ENCODE data around the gene SMIM14.
"Not testable (repeated sequence)": the region's sequence is repeated elsewhere in the genome, so short reads cannot be mapped to it uniquely, and the experiment has no call there.

Gene SMIM14

GRCh38 chr4:39638354-39639239 lies at the start of gene SMIM14:
Gene SMIM14, minus strand, starts transcription at chr4:39638865. Its CDS starts 33,720 bp downstream, at chr4:39605145.
- DNase-seq (ENCODE audit: low read depth): peak; percentile 86

GRCh38 chr4:39687014-39687413 lies 48.3 kb upstream of the SMIM14 start:
- DNase-seq (ENCODE audit: low read depth): no peak

- no peak for DNase-seq (ENCODE audit: low read depth)
Observed at GRCh38 chr4:39685990-39686389, 47.3 kb upstream of the SMIM14 start.

- no peak for DNase-seq (ENCODE audit: low read depth)
Observed at GRCh38 chr4:39682138-39682537, 43.5 kb upstream of the SMIM14 start.

- DNase-seq (ENCODE audit: low read depth): not testable (repeated sequence)
Observed at GRCh38 chr4:39681003-39681402, 42.3 kb upstream of the SMIM14 start.

- DNase-seq (ENCODE audit: low read depth): not testable (repeated sequence)
Observed at GRCh38 chr4:39675681-39676080, 37.0 kb upstream of the SMIM14 start.

- DNase-seq (ENCODE audit: low read depth): not testable (repeated sequence)
Observed at GRCh38 chr4:39670296-39670695, 31.6 kb upstream of the SMIM14 start.

GRCh38 chr4:39668887-39669286 lies 30.2 kb upstream of the SMIM14 start:
- no peak for DNase-seq (ENCODE audit: low read depth)

GRCh38 chr4:39667706-39668105 lies 29.0 kb upstream of the SMIM14 start:
- DNase-seq (ENCODE audit: low read depth): no peak

- no peak for DNase-seq (ENCODE audit: low read depth)
Observed at GRCh38 chr4:39664828-39665731, 26.4 kb upstream of the SMIM14 start.

- no peak for DNase-seq (ENCODE audit: low read depth)
Observed at GRCh38 chr4:39662683-39663082, 24.0 kb upstream of the SMIM14 start.

- no peak for DNase-seq (ENCODE audit: low read depth)
Observed at GRCh38 chr4:39660757-39661156, 22.1 kb upstream of the SMIM14 start.

GRCh38 chr4:39660045-39660444 lies 21.4 kb upstream of the SMIM14 start:
- no peak for DNase-seq (ENCODE audit: low read depth)

- no peak for DNase-seq (ENCODE audit: low read depth)
Observed at GRCh38 chr4:39658756-39659155, 20.1 kb upstream of the SMIM14 start.

- no peak for DNase-seq (ENCODE audit: low read depth)
Observed at GRCh38 chr4:39657465-39657864, 18.8 kb upstream of the SMIM14 start.

GRCh38 chr4:39656638-39657037 lies 18.0 kb upstream of the SMIM14 start:
- not testable (repeated sequence) for DNase-seq (ENCODE audit: low read depth)

- DNase-seq (ENCODE audit: low read depth): no peak
Observed at GRCh38 chr4:39655876-39656275, 17.2 kb upstream of the SMIM14 start.

- DNase-seq (ENCODE audit: low read depth): no peak
Observed at GRCh38 chr4:39655211-39655610, 16.5 kb upstream of the SMIM14 start.

GRCh38 chr4:39651586-39651985 lies 12.9 kb upstream of the SMIM14 start:
- not testable (repeated sequence) for DNase-seq (ENCODE audit: low read depth)

- DNase-seq (ENCODE audit: low read depth): no peak
Observed at GRCh38 chr4:39649639-39650265, 11.1 kb upstream of the SMIM14 start.

- DNase-seq (ENCODE audit: low read depth): no peak
Observed at GRCh38 chr4:39648827-39649558, 10.3 kb upstream of the SMIM14 start.

- DNase-seq (ENCODE audit: low read depth): no peak
Observed at GRCh38 chr4:39648213-39648612, 9.5 kb upstream of the SMIM14 start.
